Measurements from ENCODE around the gene TRAF5. TPM values are rescaled to one million over a fixed set of nuclear protein-coding genes. Genes with fewer than 3 reads are reported as not detected.

The TRAF5 gene
- total RNA-seq, 1 experiment from 2014 or later, result 8.8 TPM

- H3K36me3 Mint-ChIP-seq (ENCODE audit: insufficient read depth, unreplicated experiment), result peaks cover 11% of the 10 kb centered on the region
- POLR2A ChIA-PET, result no interaction called here
- intact Hi-C loops (cut with micrococcal nuclease; ENCODE audit: unreplicated experiment), result no loop called here
- TF ChIP-seq, protein P1, sequence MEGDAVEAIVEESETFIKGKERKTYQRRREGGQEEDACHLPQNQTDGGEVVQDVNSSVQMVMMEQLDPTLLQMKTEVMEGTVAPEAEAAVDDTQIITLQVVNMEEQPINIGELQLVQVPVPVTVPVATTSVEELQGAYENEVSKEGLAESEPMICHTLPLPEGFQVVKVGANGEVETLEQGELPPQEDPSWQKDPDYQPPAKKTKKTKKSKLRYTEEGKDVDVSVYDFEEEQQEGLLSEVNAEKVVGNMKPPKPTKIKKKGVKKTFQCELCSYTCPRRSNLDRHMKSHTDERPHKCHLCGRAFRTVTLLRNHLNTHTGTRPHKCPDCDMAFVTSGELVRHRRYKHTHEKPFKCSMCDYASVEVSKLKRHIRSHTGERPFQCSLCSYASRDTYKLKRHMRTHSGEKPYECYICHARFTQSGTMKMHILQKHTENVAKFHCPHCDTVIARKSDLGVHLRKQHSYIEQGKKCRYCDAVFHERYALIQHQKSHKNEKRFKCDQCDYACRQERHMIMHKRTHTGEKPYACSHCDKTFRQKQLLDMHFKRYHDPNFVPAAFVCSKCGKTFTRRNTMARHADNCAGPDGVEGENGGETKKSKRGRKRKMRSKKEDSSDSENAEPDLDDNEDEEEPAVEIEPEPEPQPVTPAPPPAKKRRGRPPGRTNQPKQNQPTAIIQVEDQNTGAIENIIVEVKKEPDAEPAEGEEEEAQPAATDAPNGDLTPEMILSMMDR (IDR thresholded peaks at IDR 0.05; ENCODE audit: insufficient read depth in 1 of 2, low read depth in 1 of 2, low read length in 1 of 2, severe bottlenecking in 1 of 2, unreplicated experiment in 1 of 2), result no peak
- no TSS peak for BruUV-seq (replicated peaks)
- no peak overlapping the region for H3K4me3 Mint-ChIP-seq (ENCODE audit: unreplicated experiment)
- Histone ChIP-seq H3K9me3 (no peaks in the 10 kb centered on the region), H3K4me1 (no peaks in the 10 kb centered on the region), H3K27me3 (replicated peaks; ENCODE audit: control insufficient read depth, insufficient read depth, low read length) (no peaks in the 10 kb centered on the region), H3K4me3 (ENCODE audit: low read depth, low read length) (no peak overlapping the region), H3K36me3 (ENCODE audit: control insufficient read depth, insufficient read depth, low read length) (no peaks in the 10 kb centered on the region)
- H3K4me1 Mint-ChIP-seq (ENCODE audit: low read depth, unreplicated experiment), result no peaks in the 10 kb centered on the region
- CTCF ChIA-PET, result no interaction called here
- H3K27me3 Mint-ChIP-seq (ENCODE audit: insufficient read depth, unreplicated experiment), result no peaks in the 10 kb centered on the region
- no peaks in the 10 kb centered on the region for H3K9me3 Mint-ChIP-seq (ENCODE audit: unreplicated experiment)
- DNase-seq, result no peak
- no peak overlapping the region for H3K27ac Mint-ChIP-seq (ENCODE audit: unreplicated experiment)
These were observed 21.6 kb upstream of the TRAF5 start for GRCh38 chr1:211305044-211305443.

DNA sequence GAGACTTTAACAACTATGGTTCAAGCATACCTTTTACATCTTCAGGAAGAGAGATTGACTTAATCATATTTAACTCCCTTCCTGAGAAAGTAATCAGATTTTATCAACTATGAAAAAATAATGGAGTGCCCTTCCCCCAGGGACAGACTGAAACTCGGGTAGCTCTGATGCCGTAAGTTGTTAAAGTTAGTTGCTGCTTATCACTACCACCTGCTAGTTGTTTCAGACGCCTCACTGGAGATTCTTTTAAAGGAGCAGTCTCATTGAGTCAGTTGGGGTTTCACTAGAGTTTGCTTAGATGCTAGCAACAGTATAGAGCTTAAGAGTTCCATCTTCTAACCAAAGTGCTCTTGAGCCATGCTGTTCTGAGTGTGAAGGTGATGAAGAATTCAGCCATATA is 17.0 kb upstream of the TRAF5 start:
- no TSS peak for BruUV-seq (replicated peaks)
- H3K4me1 Mint-ChIP-seq (ENCODE audit: low read depth, unreplicated experiment), result no peaks in the 10 kb centered on the region
- H3K9me3 ChIP-seq, result no peaks in the 10 kb centered on the region
- H3K27me3 Mint-ChIP-seq (ENCODE audit: insufficient read depth, unreplicated experiment), result no peaks in the 10 kb centered on the region
- TF ChIP-seq, protein P1 (IDR thresholded peaks at IDR 0.05; ENCODE audit: insufficient read depth in 1 of 2, low read depth in 1 of 2, low read length in 1 of 2, severe bottlenecking in 1 of 2, unreplicated experiment in 1 of 2), result no peak
- intact Hi-C loops (cut with micrococcal nuclease; ENCODE audit: unreplicated experiment), result no loop called here
- POLR2A ChIA-PET, result no interaction called here
- no peaks in the 10 kb centered on the region for H3K4me1 ChIP-seq
- no peak overlapping the region for H3K4me3 ChIP-seq (ENCODE audit: low read depth, low read length)
- no peak overlapping the region for H3K4me3 Mint-ChIP-seq (ENCODE audit: unreplicated experiment)
- H3K36me3 ChIP-seq (ENCODE audit: control insufficient read depth, insufficient read depth, low read length), result no peaks in the 10 kb centered on the region
- no peak for DNase-seq
- no peaks in the 10 kb centered on the region for H3K27me3 ChIP-seq (replicated peaks; ENCODE audit: control insufficient read depth, insufficient read depth, low read length)
- no peaks in the 10 kb centered on the region for H3K9me3 Mint-ChIP-seq (ENCODE audit: unreplicated experiment)
- CTCF ChIA-PET, result no interaction called here
- H3K36me3 Mint-ChIP-seq (ENCODE audit: insufficient read depth, unreplicated experiment), result peaks cover 12% of the 10 kb centered on the region
- H3K27ac Mint-ChIP-seq (ENCODE audit: unreplicated experiment), result no peak overlapping the region

DNA sequence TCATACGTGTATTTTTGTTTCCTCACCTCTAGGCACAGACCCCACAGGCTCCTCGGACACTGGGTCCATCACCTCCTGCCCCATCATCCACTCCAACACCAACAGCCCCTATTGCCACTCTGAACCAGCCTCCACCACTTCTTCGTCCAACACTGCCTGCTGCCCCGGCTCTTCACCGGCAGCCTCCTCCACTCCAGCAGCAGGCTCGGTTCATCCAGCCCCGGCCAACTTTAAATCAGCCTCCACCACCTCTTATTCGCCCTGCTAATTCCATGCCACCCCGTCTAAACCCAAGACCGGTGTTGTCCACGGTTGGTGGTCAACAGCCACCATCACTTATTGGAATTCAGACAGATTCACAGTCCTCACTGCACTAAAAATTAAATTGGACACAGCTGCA is 13.2 kb upstream of the TRAF5 start:
- no peaks in the 10 kb centered on the region for H3K27me3 ChIP-seq (replicated peaks; ENCODE audit: control insufficient read depth, insufficient read depth, low read length)
- peaks cover 12% of the 10 kb centered on the region for H3K36me3 Mint-ChIP-seq (ENCODE audit: insufficient read depth, unreplicated experiment)
- no peak overlapping the region for H3K27ac Mint-ChIP-seq (ENCODE audit: unreplicated experiment)
- no TSS peak for BruUV-seq (replicated peaks)
- no peaks in the 10 kb centered on the region for H3K27me3 Mint-ChIP-seq (ENCODE audit: insufficient read depth, unreplicated experiment)
- no peak for DNase-seq
- no peaks in the 10 kb centered on the region for H3K4me1 ChIP-seq
- no peaks in the 10 kb centered on the region for H3K9me3 ChIP-seq
- TF ChIP-seq, protein P1 (IDR thresholded peaks at IDR 0.05; ENCODE audit: insufficient read depth in 1 of 2, low read depth in 1 of 2, low read length in 1 of 2, severe bottlenecking in 1 of 2, unreplicated experiment in 1 of 2), result no peak
- ChIA-PET CTCF (no interaction called here), POLR2A (no interaction called here)
- H3K36me3 ChIP-seq (ENCODE audit: control insufficient read depth, insufficient read depth, low read length), result no peaks in the 10 kb centered on the region
- intact Hi-C loops (cut with micrococcal nuclease; ENCODE audit: unreplicated experiment), result no loop called here
- no peak overlapping the region for H3K4me3 ChIP-seq (ENCODE audit: low read depth, low read length)
- no peak overlapping the region for H3K4me3 Mint-ChIP-seq (ENCODE audit: unreplicated experiment)
- H3K9me3 Mint-ChIP-seq (ENCODE audit: unreplicated experiment), result no peaks in the 10 kb centered on the region
- H3K4me1 Mint-ChIP-seq (ENCODE audit: low read depth, unreplicated experiment), result no peaks in the 10 kb centered on the region

All from Caco-2 (cell line).